K562 (cell line): ENCODE measurements around the gene ADAM19. TPM values are rescaled to one million over a fixed set of nuclear protein-coding genes. Genes with fewer than 3 reads are reported as not detected.

Experiments used
- ATAC-seq: fragments of 200-7000 bp; cut with Tn5 transposase; 3 replicates; pipeline ENCODE4 v1.9.1; 2020; ENCODE audit warnings: moderate library complexity
- BruUV-seq: library from RNA; stranded (reverse); fragments of 400-500 nt; replicated peaks from 2 replicates; lab custom pipeline; 2021; lab: Mats Ljungman, UMichigan
- CTCF ChIA-PET: fragments of 300-600 bp; formaldehyde crosslinking; extraction: SDS; loops from one replicate; lab custom pipeline; 2021; ENCODE audit warnings: low intra/inter-chr PET ratio; lab: Yijun Ruan, JAX
- POLR2A ChIA-PET: fragments of 300-600, 350-650 bp; sonication (Branson Sonifier 250); formaldehyde crosslinking; extraction: SDS; loops from one replicate; lab custom pipeline; 2021; ENCODE audit warnings: antibody characterized with exemption, inconsistent platforms; lab: Yijun Ruan, JAX
- DNase-seq, 4 experiments: peaks; one replicate each; pipeline versions ENCODE4 v3.0.0 to v3.0.0-alpha.2; 2011 to 2018; ENCODE audit warnings: low spot score in 3 of 4, mixed read lengths in 3 of 4; ENCODE audit errors: extremely low read depth in 1 of 4
- FAIRE-seq: peaks from 2 replicates; lab custom pipeline; 2011; peaks lifted over from hg19 to GRCh38; lab: Jason Lieb, UNC
- H2AFZ ChIP-seq: 2 replicates; pipeline ENCODE4 v1.6.0; 2011; ENCODE audit warnings: low read depth, low read length, control low read depth, inconsistent platforms
- H3K27ac ChIP-seq: fragments of 200-600 bp; 3 replicates; pipeline ENCODE4 v1.8.0; 2011; ENCODE audit warnings: low read depth, mild to moderate bottlenecking, control low read depth, inconsistent platforms, low read length, moderate library complexity, mixed read lengths; ENCODE audit errors: extremely low read depth
- H3K27me3 ChIP-seq, 2 experiments: fragments of 300-600 bp in 1 of 2; 2 replicates in 1 of 2; 3 replicates in 1 of 2; pipeline versions ENCODE4 v1.6.0 to v1.8.0; 2011; ENCODE audit warnings: inconsistent platforms in 2 of 2, low read length in 2 of 2, mild to moderate bottlenecking in 1 of 2, mixed read lengths in 1 of 2, moderate library complexity in 1 of 2; ENCODE audit not compliant: control insufficient read depth in 2 of 2, insufficient read depth in 2 of 2
- H3K36me3 ChIP-seq: fragments of 300-600 bp; 3 replicates; pipeline ENCODE4 v1.8.0; 2011; ENCODE audit warnings: mild to moderate bottlenecking, low read length, inconsistent platforms; ENCODE audit not compliant: control insufficient read depth, insufficient read depth
- H3K4me1 ChIP-seq, 2 experiments: fragments of 200-600 bp in 1 of 2; replicated peaks in 1 of 2; 2 replicates in 1 of 2; 3 replicates in 1 of 2; pipeline versions ENCODE4 v1.5.1 to v1.8.0; 2011; ENCODE audit warnings: inconsistent platforms in 2 of 2, low read length in 2 of 2, mild to moderate bottlenecking in 1 of 2, mixed read lengths in 1 of 2, moderate library complexity in 1 of 2; ENCODE audit not compliant: control insufficient read depth in 2 of 2, insufficient read depth in 2 of 2
- H3K4me2 ChIP-seq: 2 replicates; pipeline ENCODE4 v1.6.1; 2011; ENCODE audit warnings: low read length, control low read depth, inconsistent platforms, mixed read lengths; ENCODE audit not compliant: insufficient read depth
- H3K4me3 ChIP-seq: fragments of 200-600 bp; sonication (generic), shearing (Covaris generic); 2 replicates; pipeline ENCODE4 v1.5.1; 2016; ENCODE audit warnings: control low read depth, inconsistent platforms
- H3K79me2 ChIP-seq: fragments of 200-600 bp; 3 replicates; pipeline ENCODE4 v1.8.0; 2011; ENCODE audit warnings: low read length, inconsistent platforms; ENCODE audit not compliant: control insufficient read depth, insufficient read depth
- H3K9ac ChIP-seq, 2 experiments: 2 replicates each; pipeline versions ENCODE4 v1.6.0 to v1.6.1; 2011; ENCODE audit warnings: low read depth in 2 of 2, low read length in 2 of 2, control low read depth in 1 of 2, inconsistent platforms in 1 of 2, mild to moderate bottlenecking in 1 of 2, mixed read lengths in 1 of 2; ENCODE audit not compliant: insufficient read depth in 1 of 2
- H3K9me1 ChIP-seq: one replicate; pipeline ENCODE4 v1.6.0; 2011; ENCODE audit warnings: inconsistent platforms, mild to moderate bottlenecking, low read length, moderate library complexity; ENCODE audit not compliant: control insufficient read depth, insufficient read depth
- H3K9me3 ChIP-seq: replicated peaks from 2 replicates; pipeline ENCODE4 v1.5.1; 2011; ENCODE audit warnings: low read depth, low read length, inconsistent platforms; ENCODE audit not compliant: control insufficient read depth, insufficient read depth
- H4K20me1 ChIP-seq: replicated peaks from 2 replicates; pipeline ENCODE4 v1.6.1; 2011; ENCODE audit warnings: low read length, inconsistent platforms, mixed read lengths; ENCODE audit not compliant: control insufficient read depth, insufficient read depth
- BRF2 ChIP-seq: IDR thresholded peaks from 3 replicates; pipeline ENCODE4 v1.6.1; 2011; ENCODE audit warnings: borderline replicate concordance, mild to moderate bottlenecking; ENCODE audit not compliant: insufficient read length, insufficient read depth
- CAMTA2 ChIP-seq: fragments of 250-450 bp; sonication (Bioruptor Pico); conservative IDR thresholded peaks from 2 replicates; pipeline ENCODE4 v1.5.1; 2022
- MEIS2 ChIP-seq: fragments of 450-650 bp; IDR thresholded peaks from 2 replicates; pipeline ENCODE4 v1.6.1; 2014; ENCODE audit warnings: mild to moderate bottlenecking; ENCODE audit not compliant: partially characterized antibody
- RNF219 ChIP-seq: fragments of 250-450 bp; sonication (Bioruptor Pico); IDR thresholded peaks from 2 replicates; pipeline ENCODE4 v1.5.0; 2022; ENCODE audit warnings: mild to moderate bottlenecking
- TARDBP ChIP-seq: fragments of 450-650 bp; IDR thresholded peaks from 2 replicates; pipeline ENCODE4 v1.6.1; 2016
- ZBTB7A ChIP-seq: IDR thresholded peaks from 2 replicates; pipeline ENCODE4 v1.6.1; 2011; ENCODE audit warnings: low read depth, mild to moderate bottlenecking, low read length, moderate library complexity, borderline replicate concordance; ENCODE audit not compliant: control insufficient read depth
- ZNF324 ChIP-seq: fragments of 250-450 bp; sonication (Bioruptor Pico); IDR thresholded peaks from 2 replicates; pipeline ENCODE4 v1.4.0; 2020; ENCODE audit warnings: mild to moderate bottlenecking
- ZNF445 ChIP-seq: fragments of 250-450 bp; sonication (Bioruptor Pico); IDR thresholded peaks from 2 replicates; pipeline ENCODE4 v1.4.0; 2020; ENCODE audit warnings: low read depth, mild to moderate bottlenecking, moderate library complexity
- ZNF644 ChIP-seq: fragments of 200-800 bp; sonication (Bioruptor generic); IDR thresholded peaks from 2 replicates; pipeline ENCODE4 v1.6.1; 2016; ENCODE audit warnings: low read depth, missing genetic modification characterization, missing compliant biosample characterization
- WGBS: fragments of 100-300 bp; shearing (Covaris generic); methylation state at CpG from one replicate; pipeline ENCODE4 v1.1.6; 2016; ENCODE audit warnings: low coverage, mixed read lengths; ENCODE audit not compliant: insufficient coverage; ENCODE audit errors: missing lambda C conversion rate; 5-methylcytosine and 5-hydroxymethylcytosine counted together
- in situ Hi-C: fragments of 300-500 bp; cut with MboI; formaldehyde crosslinking; loops from 4 replicates; pipeline ENCODE4 v1.15.0; 2018; ENCODE audit warnings: inconsistent platforms, mixed read lengths
- intact Hi-C: fragments of 100-400 bp; cut with micrococcal nuclease; formaldehyde crosslinking; loops from 2 replicates; pipeline ENCODE4 v1.14.2; 2022
- polyA plus RNA-seq, 8 experiments: library from polyadenylated mRNA; depleted of rRNA in 4 of 8; stranded (reverse) in 5 of 8; unstranded in 3 of 8; fragments of >200 nt; fragmentation: Nextera tagmentation in 2 of 8; fragmentation: Illumina TruSeq in 1 of 8; extraction: Ambion mirVana in 2 of 8; extraction: Trizol in 1 of 8; gene quantifications; 2 replicates each; pipeline versions ENCODE4 v1.2.1 to v1.2.3, GENCODE V29; 2011 to 2014; ENCODE audit warnings: inconsistent platforms in 1 of 8, missing spikeins in 1 of 8
- total RNA-seq, 7 experiments: library from RNA; depleted of rRNA in 6 of 7; stranded (reverse); fragments of >200 nt in 6 of 7; fragmentation: Illumina TruSeq in 2 of 7; extraction: Trizol in 2 of 7; gene quantifications; 2 replicates each; pipeline versions ENCODE4 v1.2.1 to v1.2.3, GENCODE V29; 2011 to 2021; ENCODE audit warnings: low replicate concordance in 1 of 7
- TF ChIP-seq, protein P1 (sequence below), 2 experiments: fragments of 450-650 bp in 1 of 2; IDR thresholded peaks; 2 replicates each; pipeline ENCODE4 v1.6.1; 2011 to 2017; ENCODE audit warnings: low read depth in 2 of 2, antibody characterized with exemption in 1 of 2, borderline replicate concordance in 1 of 2, low read length in 1 of 2, mild to moderate bottlenecking in 1 of 2, mixed read lengths in 1 of 2; ENCODE audit not compliant: control insufficient read depth in 1 of 2
- TF ChIP-seq, protein P2 (sequence below): sonication (generic); formaldehyde crosslinking; IDR thresholded peaks from 2 replicates; pipeline ENCODE4 v1.8.0; 2022; ENCODE audit warnings: missing genetic modification reagents, mild to moderate bottlenecking, borderline replicate concordance

Gene ADAM19
- total and polyA plus RNA-seq, 9 of the 15 experiments (the other 6 are each of a cell fraction or from before 2014, with no cell fraction given): 0.11 to 1.1 (median 0.43) TPM

DNA sequence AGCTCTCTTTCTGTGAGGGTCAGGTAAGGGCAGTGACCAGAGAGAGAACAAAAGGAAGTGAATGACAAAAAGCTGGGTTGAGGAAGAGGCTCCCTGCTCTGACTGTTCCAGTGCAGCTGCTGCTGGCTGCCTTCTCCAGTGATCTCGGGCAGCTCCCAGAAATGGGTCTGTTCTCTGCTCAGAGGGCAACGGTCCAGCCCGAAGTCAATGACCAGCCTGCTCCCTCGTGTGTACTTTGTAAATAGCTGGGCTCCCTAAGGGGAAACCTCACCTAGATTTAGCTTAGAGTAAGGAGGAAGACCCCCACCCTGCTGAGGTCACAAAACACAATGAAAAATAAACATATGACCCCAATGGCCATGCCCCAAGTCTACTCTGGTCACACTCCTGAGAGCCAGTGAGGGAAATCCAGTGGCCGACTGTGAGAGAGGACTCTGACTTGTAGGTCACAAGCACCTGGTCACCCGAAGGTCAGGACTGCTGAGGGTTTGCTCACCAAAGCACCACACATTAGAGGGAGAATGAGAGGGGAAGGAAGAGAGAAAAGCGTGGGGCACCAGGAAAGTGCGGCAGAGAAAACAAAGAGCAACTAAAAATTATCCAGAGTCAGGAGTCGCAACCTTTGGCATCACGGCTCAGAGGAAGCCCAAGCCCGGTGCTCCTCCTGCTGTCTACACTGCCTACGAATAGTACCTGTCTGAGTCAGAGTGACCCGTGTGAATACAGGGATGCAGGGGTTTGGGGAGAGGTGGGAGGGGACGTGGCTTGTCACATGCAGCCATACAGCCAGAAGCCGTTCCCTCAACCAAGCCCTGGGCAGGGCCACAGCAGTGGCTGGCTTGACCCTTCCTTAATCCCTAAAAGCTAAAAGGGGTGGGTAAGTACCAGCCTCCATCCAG lies 95.7 kb downstream of the ADAM19 start:
- Histone ChIP-seq H3K4me1 (no peaks in the 10 kb centered on the region; a peak in 1 of 5 replicates), H3K4me2 (no peak overlapping the region), H4K20me1 (no peaks in the 10 kb centered on the region), H3K79me2 (no peaks in the 10 kb centered on the region), H3K27ac (no peak overlapping the region), H3K9me3 (no peaks in the 10 kb centered on the region), H3K9ac (no peak overlapping the region), H3K36me3 (no peaks in the 10 kb centered on the region), H2AFZ (no peak overlapping the region), H3K4me3 (no peak overlapping the region), H3K9me1 (no peaks in the 10 kb centered on the region), H3K27me3 (peaks cover 0 to 28% of the 10 kb centered on the region in 2 experiments; a peak in 3 of 5 replicates)
- in situ Hi-C loops: loop anchor here (5.0 to 10.0 kb wide), 2 partner anchors 138 to 235 kb away; no protein-coding TSS in a partner anchor
- ChIA-PET CTCF (interaction anchor here (0.7 to 0.8 kb wide), 2 partner anchors 48 to 1162 kb away, joined by 3 to 4 read pairs; no protein-coding TSS in a partner anchor), POLR2A (interaction anchor here (0.7 to 1.1 kb wide), 4 partner anchors 13 to 152 kb away, joined by 3 to 4 read pairs (median 3); no protein-coding TSS in a partner anchor)
- ATAC-seq (no peak), FAIRE-seq (no peak), DNase-seq (no peak)
- no TSS peak for BruUV-seq
- intact Hi-C loops: loop anchor here (5.0 kb wide), 3 partner anchors 228 to 262 kb away; partner anchors contain the start of gene LSM11
- 10% methylated on average over 15 of the region's 15 CpGs for WGBS
- TF ChIP-seq MEIS2 (no peak), ZNF324 (CRISPR knock-in tag) (no peak), ZNF644 (tag) (no peak), ZNF445 (CRISPR knock-in tag) (no peak), ZBTB7A (no peak), TARDBP (no peak), RNF219 (CRISPR knock-in tag) (no peak), BRF2 (no peak), CAMTA2 (no peak)
- TF ChIP-seq, protein P1, sequence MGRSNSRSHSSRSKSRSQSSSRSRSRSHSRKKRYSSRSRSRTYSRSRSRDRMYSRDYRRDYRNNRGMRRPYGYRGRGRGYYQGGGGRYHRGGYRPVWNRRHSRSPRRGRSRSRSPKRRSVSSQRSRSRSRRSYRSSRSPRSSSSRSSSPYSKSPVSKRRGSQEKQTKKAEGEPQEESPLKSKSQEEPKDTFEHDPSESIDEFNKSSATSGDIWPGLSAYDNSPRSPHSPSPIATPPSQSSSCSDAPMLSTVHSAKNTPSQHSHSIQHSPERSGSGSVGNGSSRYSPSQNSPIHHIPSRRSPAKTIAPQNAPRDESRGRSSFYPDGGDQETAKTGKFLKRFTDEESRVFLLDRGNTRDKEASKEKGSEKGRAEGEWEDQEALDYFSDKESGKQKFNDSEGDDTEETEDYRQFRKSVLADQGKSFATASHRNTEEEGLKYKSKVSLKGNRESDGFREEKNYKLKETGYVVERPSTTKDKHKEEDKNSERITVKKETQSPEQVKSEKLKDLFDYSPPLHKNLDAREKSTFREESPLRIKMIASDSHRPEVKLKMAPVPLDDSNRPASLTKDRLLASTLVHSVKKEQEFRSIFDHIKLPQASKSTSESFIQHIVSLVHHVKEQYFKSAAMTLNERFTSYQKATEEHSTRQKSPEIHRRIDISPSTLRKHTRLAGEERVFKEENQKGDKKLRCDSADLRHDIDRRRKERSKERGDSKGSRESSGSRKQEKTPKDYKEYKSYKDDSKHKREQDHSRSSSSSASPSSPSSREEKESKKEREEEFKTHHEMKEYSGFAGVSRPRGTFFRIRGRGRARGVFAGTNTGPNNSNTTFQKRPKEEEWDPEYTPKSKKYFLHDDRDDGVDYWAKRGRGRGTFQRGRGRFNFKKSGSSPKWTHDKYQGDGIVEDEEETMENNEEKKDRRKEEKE (IDR thresholded peaks at IDR 0.05; ENCODE audit: borderline replicate concordance in 1 of 2, control insufficient read depth in 1 of 2, low read depth in 2 of 2, low read length in 1 of 2): no peak
- TF ChIP-seq, protein P2, sequence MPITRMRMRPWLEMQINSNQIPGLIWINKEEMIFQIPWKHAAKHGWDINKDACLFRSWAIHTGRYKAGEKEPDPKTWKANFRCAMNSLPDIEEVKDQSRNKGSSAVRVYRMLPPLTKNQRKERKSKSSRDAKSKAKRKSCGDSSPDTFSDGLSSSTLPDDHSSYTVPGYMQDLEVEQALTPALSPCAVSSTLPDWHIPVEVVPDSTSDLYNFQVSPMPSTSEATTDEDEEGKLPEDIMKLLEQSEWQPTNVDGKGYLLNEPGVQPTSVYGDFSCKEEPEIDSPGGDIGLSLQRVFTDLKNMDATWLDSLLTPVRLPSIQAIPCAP (CRISPR knock-in tag): no peak
